Left ventricle myocardium superior (tissue), 1 donor: ENCODE data around the gene MIAT. TPM values are rescaled to one million over a fixed set of nuclear protein-coding genes. Genes with fewer than 3 reads are reported as not detected.
"Not testable (repeated sequence)": the region's sequence is repeated elsewhere in the genome, so short reads cannot be mapped to it uniquely, and the experiment has no call there.

Experiments
- ATAC-seq: fragments of 200-7000 bp; cut with Tn5 transposase; one replicate; pipeline ENCODE4 v1.9.1; 2020; ENCODE audit warnings: mild to moderate bottlenecking, moderate library complexity
- DNase-seq: peaks from one replicate; pipeline ENCODE4 v3.0.0-alpha.2; 2020
- intact Hi-C: fragments of 100-400 bp; cut with micrococcal nuclease; formaldehyde crosslinking; loops from one replicate; pipeline ENCODE4 v1.11.0; 2022
- long read RNA-seq: library from polyadenylated mRNA; unstranded; transcript quantifications from one replicate; pipeline ENCODE4 v2.0.0, GENCODE V29; 2021
- total RNA-seq: library from RNA; stranded (reverse); fragmentation: NEBNext Ultra II Directional; extraction: Animal tissue kit (Norgen Biotek cat#: 25700); gene quantifications from one replicate; pipeline ENCODE4 v1.2.1, GENCODE V29; 2021
- donor health status: DM: no; HTN: yes; CAD: no; lungs with severe emphysema.

Gene MIAT
- 1.9 TPM for total RNA-seq
- long read RNA-seq, partial matches to known transcripts, result 1 of 1 reads
- long read RNA-seq, other reads (novel, unspliced or antisense), result 0 of 1 reads

GRCh38 chr22:26656891-26657851, at the start of gene MIAT:
Gene MIAT (plus strand): TSS chr22:26657588.
- DNase-seq (peak; percentile 34), ATAC-seq (peak; percentile 24)
- intact Hi-C loops, result no loop called here

GRCh38 chr22:26608129-26608528, 49.3 kb upstream of the MIAT start:
- ATAC-seq, result no peak
- intact Hi-C loops, result no loop called here
- no peak for DNase-seq

GRCh38 chr22:26609287-26609686, 48.1 kb upstream of the MIAT start:
- no peak for DNase-seq
- intact Hi-C loops, result no loop called here
- no peak for ATAC-seq

GRCh38 chr22:26610072-26610958, 47.1 kb upstream of the MIAT start:
- peak; percentile 55 for DNase-seq
- ATAC-seq, result peak; percentile 54
- intact Hi-C loops, result no loop called here

- DNase-seq (no peak), ATAC-seq (no peak)
- intact Hi-C loops, result no loop called here
These were observed 46.4 kb upstream of the MIAT start for GRCh38 chr22:26610996-26611395.

GRCh38 chr22:26612652-26613051, 44.7 kb upstream of the MIAT start:
- no peak for DNase-seq
- no peak for ATAC-seq
- intact Hi-C loops, result no loop called here

GRCh38 chr22:26613753-26614152, 43.6 kb upstream of the MIAT start:
- not testable (repeated sequence) for ATAC-seq

GRCh38 chr22:26614322-26614721, 43.1 kb upstream of the MIAT start:
- ATAC-seq (no peak), DNase-seq (no peak)
- intact Hi-C loops, result no loop called here

More at GRCh38 chr22:26613753-26614152, 43.6 kb upstream of the MIAT start:
- DNase-seq, intact Hi-C loops: not testable (repeated sequence)

GRCh38 chr22:26615149-26615548, 42.2 kb upstream of the MIAT start:
- intact Hi-C loops, result no loop called here
- DNase-seq, result no peak
- ATAC-seq, result no peak

GRCh38 chr22:26615830-26616435, 41.5 kb upstream of the MIAT start:
- no peak for ATAC-seq
- intact Hi-C loops, result no loop called here

GRCh38 chr22:26616650-26617049, 40.7 kb upstream of the MIAT start:
- DNase-seq, result no peak

More at GRCh38 chr22:26615830-26616435, 41.5 kb upstream of the MIAT start:
- DNase-seq, result no peak

GRCh38 chr22:26617271-26618199, 39.9 kb upstream of the MIAT start, which contains the start of gene CRYBB1:
Gene CRYBB1 (minus strand): TSS chr22:26618027. CDS start chr22:26616319, 1,708 bp downstream.
- intact Hi-C loops, result no loop called here
- peak; percentile 60 for DNase-seq
- ATAC-seq, result peak; percentile 81

More at GRCh38 chr22:26616650-26617049, 40.7 kb upstream of the MIAT start:
- ATAC-seq, result no peak
- intact Hi-C loops, result no loop called here

- no peak for ATAC-seq
- no peak for DNase-seq
- intact Hi-C loops, result no loop called here
These were observed 38.9 kb upstream of the MIAT start for GRCh38 chr22:26618455-26618854.

- ATAC-seq, result peak; percentile 55
- DNase-seq, result peak; percentile 32
- intact Hi-C loops, result no loop called here
These were observed 37.9 kb upstream of the MIAT start for GRCh38 chr22:26619510-26619909.

GRCh38 chr22:26620197-26620596, 37.2 kb upstream of the MIAT start:
- intact Hi-C loops, result no loop called here
- ATAC-seq, result no peak
- DNase-seq, result no peak

- no peak for DNase-seq
- intact Hi-C loops, result no loop called here
These were observed 35.7 kb upstream of the MIAT start, which contains the start of gene CRYBA4 for GRCh38 chr22:26621663-26622062. Gene CRYBA4 (plus strand): TSS chr22:26621963. CDS start chr22:26622597, 634 bp downstream.

GRCh38 chr22:26623984-26624383, 33.4 kb upstream of the MIAT start:
- intact Hi-C loops, result no loop called here
- DNase-seq, result no peak
- ATAC-seq, result no peak

More at GRCh38 chr22:26621663-26622062, 35.7 kb upstream of the MIAT start, which contains the start of gene CRYBA4:
- no peak for ATAC-seq

GRCh38 chr22:26624803-26625202, 32.6 kb upstream of the MIAT start:
- no peak for ATAC-seq
- no peak for DNase-seq
- intact Hi-C loops, result no loop called here
